Testis (tissue), 2 donors: ENCODE data around the gene SLC2A6.

Experiments
- CTCF ChIP-seq, 3 experiments: fragments of 450-650 bp in 2 of 3; fragments of 200-600 bp in 1 of 3; sonication (generic) in 1 of 3; IDR thresholded peaks; one replicate each; pipeline ENCODE4 v1.5.1; 2016 to 2019; ENCODE audit warnings: antibody characterized with exemption in 3 of 3, mild to moderate bottlenecking in 2 of 3, moderate library complexity in 1 of 3
- POLR2A ChIP-seq: fragments of 450-650 bp; IDR thresholded peaks from one replicate; pipeline ENCODE4 v1.6.1; 2017; ENCODE audit warnings: antibody characterized with exemption, mild to moderate bottlenecking, moderate library complexity

GRCh38 chr9:133448487-133448972 lies 30.4 kb downstream of the SLC2A6 start:
- TF ChIP-seq POLR2A (no peak), CTCF (IDR thresholded peaks at IDR 0.05) (no peak)
